ENCODE measurements around the gene SPRED3.

Gene SPRED3

GRCh38 chr19:38386971-38387549, 1.4 kb upstream of the SPRED3 start:
- TF ChIP-seq CTCF (IDR thresholded peaks at IDR 0.05; ENCODE audit: insufficient read depth, low read depth, low read length, missing control alignments): no peak
- H3K4me3 ChIP-seq (ENCODE audit: low read length): peak overlapping the region; percentile 65
- DNase-seq (ENCODE audit: low read depth): no peak

GRCh38 chr19:38387550-38388348, 748 bp upstream of the SPRED3 start, which contains the start of gene GGN:
Gene GGN, minus strand, starts transcription at chr19:38388034. Its CDS starts 773 bp downstream, at chr19:38387261.
- no peak for TF ChIP-seq CTCF (IDR thresholded peaks at IDR 0.05; ENCODE audit: insufficient read depth, low read depth, low read length, missing control alignments)
- DNase-seq (ENCODE audit: low read depth): peak; percentile 96
- peak within 1 kb of the TSS; percentile 65 for H3K4me3 ChIP-seq (ENCODE audit: low read length)

- no peak for TF ChIP-seq CTCF (IDR thresholded peaks at IDR 0.05; ENCODE audit: insufficient read depth, low read depth, low read length, missing control alignments)
- peak overlapping the region; percentile 65 for H3K4me3 ChIP-seq (ENCODE audit: low read length)
- DNase-seq (ENCODE audit: low read depth): peak; percentile 73
These were observed 816 bp downstream of the SPRED3 start for GRCh38 chr19:38389101-38389925.

GRCh38 chr19:38389957-38390924, 1.7 kb downstream of the SPRED3 start:
- no peak overlapping the region for H3K4me3 ChIP-seq (ENCODE audit: low read length)

GRCh38 chr19:38391911-38392464, 3.5 kb downstream of the SPRED3 start:
- TF ChIP-seq CTCF (IDR thresholded peaks at IDR 0.05; ENCODE audit: insufficient read depth, low read depth, low read length, missing control alignments): no peak
- no peak for DNase-seq (ENCODE audit: low read depth)
- no peak overlapping the region for H3K4me3 ChIP-seq (ENCODE audit: low read length)

More at GRCh38 chr19:38389957-38390924, 1.7 kb downstream of the SPRED3 start:
- DNase-seq (ENCODE audit: low read depth): no peak
- TF ChIP-seq CTCF (IDR thresholded peaks at IDR 0.05; ENCODE audit: insufficient read depth, low read depth, low read length, missing control alignments): no peak
